Measurements from ENCODE around the gene RPS6KA3.
"Not testable (repeated sequence)": the region's sequence is repeated elsewhere in the genome, so short reads cannot be mapped to it uniquely, and the experiment has no call there.

The RPS6KA3 gene

GRCh38 chrX:20263474-20263873 lies 3.2 kb downstream of the RPS6KA3 start:
- DNase-seq = no peak

GRCh38 chrX:20260885-20261284 lies 5.8 kb downstream of the RPS6KA3 start:
- no peak for DNase-seq

- no peak for DNase-seq
Observed at GRCh38 chrX:20254712-20255299, 11.9 kb downstream of the RPS6KA3 start.

- DNase-seq = no peak
Observed at GRCh38 chrX:20253232-20253543, 13.5 kb downstream of the RPS6KA3 start.

GRCh38 chrX:20252381-20253231 lies 14.1 kb downstream of the RPS6KA3 start:
- DNase-seq = no peak

GRCh38 chrX:20251691-20252090 lies 15.0 kb downstream of the RPS6KA3 start:
- no peak for DNase-seq

GRCh38 chrX:20250146-20250545 lies 16.6 kb downstream of the RPS6KA3 start:
- DNase-seq = not testable (repeated sequence)

- no peak for DNase-seq
Observed at GRCh38 chrX:20248592-20249192, 18.0 kb downstream of the RPS6KA3 start.

- no peak for DNase-seq
Observed at GRCh38 chrX:20244931-20245330, 21.8 kb downstream of the RPS6KA3 start.

GRCh38 chrX:20240201-20240600 lies 26.5 kb downstream of the RPS6KA3 start:
- DNase-seq = no peak

- DNase-seq = no peak
Observed at GRCh38 chrX:20237864-20238263, 28.8 kb downstream of the RPS6KA3 start.

GRCh38 chrX:20235755-20236154 lies 31.0 kb downstream of the RPS6KA3 start:
- no peak for DNase-seq

- no peak for DNase-seq
Observed at GRCh38 chrX:20233336-20233735, 33.4 kb downstream of the RPS6KA3 start.

GRCh38 chrX:20231598-20231997 lies 35.1 kb downstream of the RPS6KA3 start:
- DNase-seq = no peak

- no peak for DNase-seq
Observed at GRCh38 chrX:20230406-20230805, 36.3 kb downstream of the RPS6KA3 start.

GRCh38 chrX:20229155-20229554 lies 37.6 kb downstream of the RPS6KA3 start:
- DNase-seq = no peak

GRCh38 chrX:20228245-20228644 lies 38.5 kb downstream of the RPS6KA3 start:
- DNase-seq = no peak

GRCh38 chrX:20227116-20227515 lies 39.6 kb downstream of the RPS6KA3 start:
- no peak for DNase-seq

- no peak for DNase-seq
Observed at GRCh38 chrX:20225488-20225833, 41.2 kb downstream of the RPS6KA3 start.

GRCh38 chrX:20224814-20225487 lies 41.8 kb downstream of the RPS6KA3 start:
- no peak for DNase-seq

GRCh38 chrX:20221902-20222301 lies 44.8 kb downstream of the RPS6KA3 start:
- DNase-seq = no peak

GRCh38 chrX:20218836-20219505 lies 47.7 kb downstream of the RPS6KA3 start:
- no peak for DNase-seq

GRCh38 chrX:20217906-20218305 lies 48.8 kb downstream of the RPS6KA3 start:
- DNase-seq = no peak
